SU-DHL-6 (cell line): ENCODE results near the gene EIF3J.

Source experiments
- EZH2phosphoT487 ChIP-seq: fragments of 200-600 bp; sonication (generic), shearing (Covaris generic); conservative IDR thresholded peaks from 2 replicates; pipeline ENCODE4 v1.6.1; 2018; ENCODE audit warnings: mild to moderate bottlenecking, antibody characterized with exemption, low read length, moderate library complexity, mixed read lengths
- TF ChIP-seq, protein P1 (sequence below): fragments of 200-600 bp; sonication (generic); IDR thresholded peaks from one replicate; pipeline ENCODE4 v1.5.1; 2017; ENCODE audit warnings: antibody characterized with exemption, mild to moderate bottlenecking, low read length, moderate library complexity; ENCODE audit not compliant: insufficient read depth, poor library complexity, severe bottlenecking

- TF ChIP-seq, protein P1, sequence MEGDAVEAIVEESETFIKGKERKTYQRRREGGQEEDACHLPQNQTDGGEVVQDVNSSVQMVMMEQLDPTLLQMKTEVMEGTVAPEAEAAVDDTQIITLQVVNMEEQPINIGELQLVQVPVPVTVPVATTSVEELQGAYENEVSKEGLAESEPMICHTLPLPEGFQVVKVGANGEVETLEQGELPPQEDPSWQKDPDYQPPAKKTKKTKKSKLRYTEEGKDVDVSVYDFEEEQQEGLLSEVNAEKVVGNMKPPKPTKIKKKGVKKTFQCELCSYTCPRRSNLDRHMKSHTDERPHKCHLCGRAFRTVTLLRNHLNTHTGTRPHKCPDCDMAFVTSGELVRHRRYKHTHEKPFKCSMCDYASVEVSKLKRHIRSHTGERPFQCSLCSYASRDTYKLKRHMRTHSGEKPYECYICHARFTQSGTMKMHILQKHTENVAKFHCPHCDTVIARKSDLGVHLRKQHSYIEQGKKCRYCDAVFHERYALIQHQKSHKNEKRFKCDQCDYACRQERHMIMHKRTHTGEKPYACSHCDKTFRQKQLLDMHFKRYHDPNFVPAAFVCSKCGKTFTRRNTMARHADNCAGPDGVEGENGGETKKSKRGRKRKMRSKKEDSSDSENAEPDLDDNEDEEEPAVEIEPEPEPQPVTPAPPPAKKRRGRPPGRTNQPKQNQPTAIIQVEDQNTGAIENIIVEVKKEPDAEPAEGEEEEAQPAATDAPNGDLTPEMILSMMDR = peak; percentile 51
- TF ChIP-seq EZH2phosphoT487 = no peak
Measured at GRCh38 chr15:44501768-44502366, 35.1 kb upstream of the EIF3J start.
